GM21390 (cell line): Measurements from ENCODE around the gene DUSP28.
"Not testable (repeated sequence)": the region's sequence is repeated elsewhere in the genome, so short reads cannot be mapped to it uniquely, and the experiment has no call there.

ENCODE experiments used
- ATAC-seq: cut with Tn5 transposase; IDR thresholded peaks from one replicate; pipeline ENCODE4 v1.9.1; 2021; ENCODE audit not compliant: unreplicated experiment

Gene DUSP28

DNA sequence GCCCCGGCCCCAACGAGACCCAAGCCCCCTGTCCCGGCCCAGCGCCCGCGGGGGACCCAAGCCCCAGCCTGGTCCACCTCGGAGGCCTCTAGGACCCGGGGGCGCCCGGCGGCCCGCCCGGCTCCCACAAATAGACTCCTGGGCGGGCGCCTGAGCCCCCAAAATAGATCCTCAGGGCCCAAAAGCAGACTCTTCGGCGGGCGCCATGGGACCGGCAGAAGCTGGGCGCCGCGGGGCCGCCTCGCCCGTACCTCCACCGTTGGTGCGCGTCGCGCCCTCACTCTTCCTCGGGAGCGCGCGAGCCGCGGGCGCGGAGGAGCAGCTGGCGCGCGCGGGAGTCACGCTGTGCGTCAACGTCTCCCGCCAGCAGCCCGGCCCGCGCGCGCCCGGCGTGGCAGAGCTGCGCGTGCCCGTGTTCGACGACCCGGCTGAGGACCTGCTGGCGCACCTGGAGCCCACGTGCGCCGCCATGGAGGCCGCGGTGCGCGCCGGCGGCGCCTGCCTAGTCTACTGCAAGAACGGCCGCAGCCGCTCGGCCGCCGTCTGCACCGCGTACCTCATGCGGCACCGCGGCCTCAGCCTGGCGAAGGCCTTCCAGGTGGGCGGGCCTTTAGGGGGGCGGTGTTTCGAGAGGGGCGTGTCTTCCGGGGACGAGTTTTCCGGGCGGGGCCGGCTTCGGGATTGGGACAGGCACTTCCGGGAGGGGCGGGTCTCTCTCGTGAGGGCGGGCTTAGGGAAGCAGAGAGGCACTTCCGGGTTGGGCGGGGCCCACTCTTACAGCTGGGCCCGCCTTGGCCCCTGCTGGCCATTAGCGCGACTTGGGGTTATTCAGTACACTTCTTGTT, 545 bp downstream of the DUSP28 start:
- peak; percentile 55 for ATAC-seq

DNA sequence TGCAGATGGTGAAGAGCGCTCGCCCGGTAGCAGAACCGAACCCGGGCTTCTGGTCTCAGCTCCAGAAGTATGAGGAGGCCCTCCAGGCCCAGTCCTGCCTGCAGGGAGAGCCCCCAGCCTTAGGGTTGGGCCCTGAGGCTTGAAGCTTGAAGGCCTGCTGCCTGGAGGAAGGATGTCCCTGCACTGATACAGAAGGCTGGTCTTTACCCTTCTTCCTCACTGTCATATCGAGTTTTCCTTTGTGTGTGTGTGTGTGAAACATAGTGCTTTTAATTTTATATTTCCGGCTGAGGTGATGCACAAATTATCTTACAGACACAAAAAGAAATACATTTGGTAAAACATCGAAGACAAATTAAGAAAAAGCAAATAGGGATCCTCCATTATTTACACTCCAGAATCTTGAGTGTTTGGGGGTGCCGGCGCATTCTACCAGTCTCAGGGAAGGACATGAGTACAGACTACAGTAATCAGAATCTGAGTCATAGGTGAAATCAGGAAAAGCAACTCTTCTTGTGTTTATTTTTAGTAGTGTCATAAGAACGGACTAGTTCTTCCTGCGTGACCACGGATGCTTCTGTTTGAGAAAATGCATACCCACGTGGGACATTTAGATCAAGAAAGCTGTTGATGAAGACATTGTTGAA, 1.3 kb downstream of the DUSP28 start:
- no peak for ATAC-seq

- not testable (repeated sequence) for ATAC-seq
Observed at GRCh38 chr2:240563231-240563630, 3.1 kb downstream of the DUSP28 start.

GRCh38 chr2:240563951-240564560, 3.9 kb downstream of the DUSP28 start:
- ATAC-seq = no peak

DNA sequence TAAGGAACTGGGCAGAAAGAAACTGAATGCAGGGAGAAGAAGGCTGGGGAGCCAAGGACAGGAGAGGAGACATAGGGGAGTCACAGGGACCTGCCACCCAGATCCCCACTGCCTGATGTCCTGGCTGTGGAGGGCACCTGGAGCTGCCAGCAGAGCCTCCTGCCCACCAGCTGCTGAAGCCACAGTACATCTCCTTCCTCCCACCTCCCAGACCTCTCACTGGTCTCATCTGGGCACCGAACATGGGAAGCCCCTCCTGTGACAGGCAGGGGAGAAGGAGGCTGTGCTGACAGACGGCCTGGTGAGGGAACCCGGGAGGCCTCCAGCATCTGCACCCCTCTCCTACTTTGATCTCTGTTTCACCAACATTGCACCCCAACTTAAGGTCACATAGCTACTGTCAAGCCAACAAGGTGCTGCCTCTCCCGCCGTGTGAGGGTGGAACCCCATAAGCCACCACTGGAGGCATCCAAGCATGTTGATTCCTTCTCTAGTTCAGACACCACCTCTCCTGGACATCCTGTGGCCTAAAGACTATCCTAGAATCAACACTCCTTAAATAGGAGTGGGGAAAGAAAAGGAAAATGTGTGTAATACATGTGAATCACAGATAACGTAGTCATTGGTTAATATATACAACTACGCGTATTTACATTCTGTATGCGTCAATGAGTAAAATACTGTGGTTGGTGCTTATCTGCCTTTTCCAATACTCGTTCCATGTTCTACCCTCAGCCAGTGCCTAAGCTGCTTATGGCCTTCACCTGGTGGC, 4.6 kb downstream of the DUSP28 start:
- no peak for ATAC-seq

GRCh38 chr2:240565333-240566202, 5.4 kb downstream of the DUSP28 start:
- ATAC-seq = peak; percentile 32

DNA sequence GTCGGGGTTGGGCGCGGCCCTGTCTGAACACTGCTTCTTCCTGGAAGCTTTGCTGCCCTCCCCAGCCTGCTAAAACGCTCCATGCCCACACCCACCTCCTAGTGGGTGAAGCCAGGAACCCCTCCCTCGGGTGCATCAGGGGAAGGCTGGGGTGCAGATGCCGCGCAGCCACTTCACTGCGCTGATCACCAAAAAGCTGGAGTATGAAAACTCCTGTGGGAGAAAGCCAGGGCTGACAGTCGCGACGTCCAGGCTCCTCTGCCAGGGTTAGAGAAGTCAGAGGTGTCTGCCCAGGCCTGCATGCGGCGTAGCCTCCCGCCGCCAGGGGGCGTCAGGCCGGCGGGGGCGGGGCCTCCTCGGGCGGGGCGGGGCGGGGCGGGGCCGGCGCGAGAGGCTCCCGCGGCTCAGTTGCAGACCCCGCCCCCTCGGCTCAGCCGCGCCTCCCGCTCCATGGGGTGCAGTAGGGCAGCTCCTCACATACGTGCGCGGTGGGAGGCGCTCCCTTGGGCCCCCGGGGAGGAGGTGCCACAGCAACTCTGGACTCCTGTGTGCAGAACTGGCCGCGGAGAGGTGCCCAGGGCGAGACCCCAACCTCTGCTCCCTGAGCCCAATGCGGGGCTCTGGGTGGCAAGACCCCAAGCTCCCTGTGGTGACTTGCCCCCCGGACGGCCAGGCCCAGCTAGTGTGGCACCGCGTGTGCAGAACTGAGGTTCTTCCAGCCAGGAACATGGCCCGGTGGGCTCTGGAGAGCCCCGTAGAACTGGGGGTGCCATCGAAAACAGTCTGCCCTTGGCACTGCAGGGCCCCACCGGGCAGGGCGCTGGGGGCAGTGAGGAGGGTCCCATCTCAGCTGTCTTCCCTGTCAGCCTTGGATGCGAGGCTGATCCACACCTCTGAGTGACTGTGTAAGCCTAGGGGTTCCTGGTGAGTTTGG, 6.3 kb downstream of the DUSP28 start:
- peak; percentile 48 for ATAC-seq

DNA sequence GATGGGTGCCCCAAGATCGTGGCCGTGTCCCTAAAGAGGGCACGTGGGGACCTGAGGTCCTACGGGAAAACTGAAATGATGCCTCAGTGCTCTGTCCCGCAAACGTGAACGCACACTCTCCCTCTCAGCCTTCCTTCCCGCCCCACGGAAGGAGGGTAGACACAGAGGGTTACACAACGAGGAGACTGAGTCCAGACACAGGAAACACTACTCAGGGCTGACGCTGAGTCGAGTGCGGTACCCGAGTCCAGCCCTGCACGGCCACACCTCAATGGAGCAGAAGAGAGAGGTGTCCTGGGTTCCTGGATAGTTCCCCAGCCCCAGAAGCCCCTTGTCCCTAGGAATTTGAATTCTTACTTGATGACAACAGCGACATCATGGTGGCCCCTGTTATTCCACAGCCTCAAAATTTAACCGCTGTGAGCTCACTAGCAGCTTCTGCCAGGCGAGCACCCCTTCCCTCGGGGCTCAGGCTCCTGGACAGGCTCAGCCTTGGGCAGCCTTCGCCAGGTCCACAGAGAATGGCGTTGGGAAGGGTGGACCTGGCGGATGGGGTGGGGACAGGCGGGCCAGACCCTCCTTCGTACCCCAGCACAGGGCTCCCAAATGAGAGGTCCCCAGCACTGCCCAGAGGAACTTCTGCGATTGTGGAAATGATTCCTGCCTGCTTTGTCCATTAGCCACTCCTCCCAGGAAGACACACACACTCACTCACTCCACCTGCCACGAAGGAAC, 7.1 kb downstream of the DUSP28 start:
- ATAC-seq = no peak

DNA sequence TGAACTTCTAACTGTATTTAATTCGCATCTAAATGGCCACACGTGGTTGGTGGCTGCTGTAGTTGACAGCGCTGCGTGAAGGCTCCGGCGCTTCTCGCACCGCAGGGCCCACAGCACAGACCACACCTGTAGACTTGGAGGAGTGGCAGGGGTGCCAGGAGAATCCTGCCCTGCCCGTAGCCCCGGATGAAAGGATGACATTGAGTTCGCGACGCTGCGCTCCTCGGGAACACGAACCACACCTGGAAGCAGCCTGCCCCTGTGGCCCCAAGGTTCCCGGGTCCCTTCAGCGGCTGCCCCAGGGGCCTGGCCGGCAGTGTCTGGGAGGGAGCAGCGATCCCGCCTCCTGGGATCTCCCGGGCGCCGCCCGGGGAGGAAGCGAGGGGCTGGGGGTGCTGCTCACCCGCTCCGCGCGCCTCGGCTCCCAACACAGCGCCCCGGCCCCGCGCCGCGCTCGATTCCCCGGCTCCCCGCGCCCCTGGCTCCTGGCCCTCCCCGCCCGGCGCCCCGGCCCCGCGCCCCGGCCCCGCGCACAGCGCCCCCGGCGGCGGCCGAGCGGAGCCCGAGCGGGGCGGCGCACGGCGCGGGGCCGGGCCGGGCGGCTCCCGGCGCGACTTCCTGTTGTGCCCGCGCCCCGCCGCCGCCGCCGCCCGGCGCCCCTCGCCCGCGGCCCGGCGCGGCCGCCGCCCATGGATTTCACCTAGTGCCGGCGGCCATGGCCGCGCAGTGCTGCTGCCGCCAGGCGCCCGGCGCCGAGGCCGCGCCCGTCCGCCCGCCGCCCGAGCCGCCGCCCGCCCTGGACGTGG, 7.9 kb downstream of the DUSP28 start, which contains the start of gene RNPEPL1:
TSS of gene RNPEPL1 (plus strand) at position 613 of the 806 bp plus-strand sequence. CDS start at position 716, 103 bp downstream.
- ATAC-seq = peak; percentile 27

- ATAC-seq = peak; percentile 8
Observed at GRCh38 chr2:240568678-240569522, 8.7 kb downstream of the DUSP28 start.

DNA sequence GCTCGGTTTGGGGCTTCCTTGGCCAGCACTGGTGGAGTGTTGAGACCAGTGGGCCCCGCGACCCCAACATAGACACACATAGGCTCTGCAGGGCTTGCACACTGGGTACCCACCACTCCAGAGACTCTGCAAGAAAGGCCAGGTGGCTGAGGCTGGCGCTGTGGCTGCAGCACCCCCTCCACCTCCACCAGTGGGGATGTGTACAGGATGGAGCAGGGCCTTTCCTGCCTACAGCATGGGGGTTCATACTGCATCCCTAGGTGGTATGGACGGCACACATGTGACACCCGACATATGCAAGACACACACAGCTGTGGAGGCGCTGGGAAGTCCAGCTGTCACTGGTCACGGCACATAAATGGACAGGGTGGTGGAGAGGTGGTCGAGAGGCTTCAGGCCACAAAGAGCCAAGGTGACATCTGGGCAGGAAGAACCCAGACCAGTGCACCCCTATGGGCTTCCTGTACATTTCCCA, 9.4 kb downstream of the DUSP28 start:
- ATAC-seq = no peak

DNA sequence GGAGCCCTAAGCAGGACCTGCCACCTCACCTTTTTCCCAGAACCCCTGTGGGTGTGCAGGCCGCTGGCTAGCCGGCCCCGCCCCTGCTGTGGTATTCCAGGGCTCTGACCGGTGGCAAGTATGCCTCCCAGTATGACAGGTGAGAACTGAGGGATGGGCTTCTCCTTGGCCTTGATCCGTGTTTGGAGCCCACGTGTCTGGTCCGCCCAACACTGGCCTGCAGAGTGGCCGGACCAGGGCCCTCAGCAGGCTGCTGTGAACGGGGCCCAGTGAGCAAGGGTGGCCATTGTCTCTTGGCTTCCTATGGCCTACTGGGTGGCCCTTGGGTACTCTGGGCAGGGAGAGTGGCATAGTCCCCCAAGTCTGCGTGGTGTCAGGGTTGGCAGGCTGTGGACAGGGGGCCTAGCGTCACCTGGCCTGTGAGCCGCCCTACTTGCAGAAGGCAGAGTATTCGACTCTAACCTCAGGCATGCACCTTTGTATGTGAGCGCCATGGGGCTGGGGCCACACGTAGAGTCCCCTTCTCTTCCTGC, 9.9 kb downstream of the DUSP28 start:
- ATAC-seq = no peak

DNA sequence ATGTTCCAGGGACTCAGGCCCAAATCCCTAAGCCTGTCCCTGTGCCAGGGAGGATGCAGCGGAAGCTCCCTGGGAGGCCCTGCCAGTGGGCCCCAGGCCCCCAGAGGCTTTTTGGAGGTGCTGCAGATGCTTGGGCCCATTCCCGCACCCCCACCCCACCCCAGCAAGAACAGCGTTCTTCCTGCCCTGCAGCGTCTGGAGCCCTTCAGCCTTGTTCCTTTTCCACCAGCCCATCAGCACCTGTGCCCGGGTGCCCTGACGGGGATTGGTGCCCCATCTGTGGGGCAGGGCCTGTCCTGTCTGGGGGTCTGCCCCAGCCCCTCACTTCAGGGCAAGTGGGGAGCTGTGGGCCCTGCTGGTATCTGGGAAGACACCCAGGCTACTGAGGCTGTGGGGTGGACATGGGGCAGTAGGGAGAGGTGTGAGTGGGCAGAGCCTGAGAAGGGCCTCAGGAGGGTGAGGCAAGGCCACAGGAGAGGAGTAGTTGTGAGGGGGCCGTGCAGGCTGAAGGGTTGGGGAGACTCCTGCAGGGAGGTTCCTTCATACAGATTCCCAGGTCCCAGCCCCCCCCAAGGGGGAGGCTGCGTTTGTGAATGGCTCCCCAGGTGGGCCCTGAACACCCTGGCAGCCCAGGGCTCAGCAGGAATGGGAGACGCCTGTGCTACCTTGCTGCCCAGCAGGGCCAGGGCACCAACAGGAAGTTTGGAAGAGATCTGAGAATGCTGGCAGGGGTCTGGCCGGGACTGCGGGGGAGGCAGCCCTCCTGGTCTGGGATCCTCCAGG, 10.6 kb downstream of the DUSP28 start:
- ATAC-seq = no peak

GRCh38 chr2:240571314-240571973, 11.3 kb downstream of the DUSP28 start:
- no peak for ATAC-seq
